Neural cell (in vitro differentiated cells): ENCODE results near the gene POLE4.

ENCODE experiments used
- CTCF ChIP-seq: fragments of 450-650 bp; IDR thresholded peaks from 2 replicates; pipeline ENCODE4 v1.5.1; 2014; ENCODE audit warnings: antibody characterized with exemption, mild to moderate bottlenecking, moderate library complexity; ENCODE audit not compliant: poor library complexity, severe bottlenecking
- EP300 ChIP-seq: fragments of 450-650 bp; conservative IDR thresholded peaks from 2 replicates; pipeline ENCODE4 v1.6.1; 2014; ENCODE audit warnings: antibody characterized with exemption, mild to moderate bottlenecking, moderate library complexity; ENCODE audit not compliant: poor library complexity, severe bottlenecking
- EZH2 ChIP-seq: fragments of 200-600, 300-800 bp; shearing (Covaris generic), sonication (generic); IDR thresholded peaks from 2 replicates; pipeline ENCODE4 v1.6.1; 2014; ENCODE audit warnings: antibody characterized with exemption, low read length, borderline replicate concordance, mild to moderate bottlenecking; ENCODE audit not compliant: insufficient read depth, poor library complexity, severe bottlenecking
- MXI1 ChIP-seq: fragments of 450-650 bp; conservative IDR thresholded peaks from 2 replicates; pipeline ENCODE4 v1.6.1; 2014; ENCODE audit warnings: antibody characterized with exemption, mild to moderate bottlenecking; ENCODE audit not compliant: poor library complexity, severe bottlenecking
- POLR2AphosphoS5 ChIP-seq: IDR thresholded peaks from 2 replicates; pipeline ENCODE4 v1.6.1; 2012
- RAD21 ChIP-seq: fragments of 450-650 bp; conservative IDR thresholded peaks from 2 replicates; pipeline ENCODE4 v1.6.1; 2014; ENCODE audit warnings: antibody characterized with exemption, mild to moderate bottlenecking, moderate library complexity
- SMC3 ChIP-seq: fragments of 450-650 bp; conservative IDR thresholded peaks from 2 replicates; pipeline ENCODE4 v1.6.1; 2014; ENCODE audit warnings: antibody characterized with exemption, mild to moderate bottlenecking, moderate library complexity; ENCODE audit not compliant: poor library complexity
- TAF1 ChIP-seq: IDR thresholded peaks from 2 replicates; pipeline ENCODE4 v1.6.1; 2012; ENCODE audit warnings: low read depth

- TF ChIP-seq CTCF (no peak), EP300 (no peak), EZH2 (no peak), TAF1 (no peak), MXI1 (no peak), SMC3 (no peak), POLR2AphosphoS5 (no peak), RAD21 (no peak)
These were observed 13.3 kb upstream of the POLE4 start for GRCh38 chr2:74944987-74945787.
